ES-I3 (cell line): ENCODE results near the gene EDN2.

Experiments used
- H3K36me3 ChIP-seq: 2 replicates; pipeline ENCODE4 v1.6.1; 2013; ENCODE audit warnings: mild to moderate bottlenecking, low read length, control low read depth, moderate library complexity; ENCODE audit not compliant: insufficient read depth
- H3K4me1 ChIP-seq: 2 replicates; pipeline ENCODE4 v1.6.1; 2013; ENCODE audit warnings: mild to moderate bottlenecking, control low read depth, low read length; ENCODE audit not compliant: insufficient read depth
- H3K9ac ChIP-seq: 2 replicates; pipeline ENCODE4 v1.6.1; 2013; ENCODE audit warnings: low read depth, mild to moderate bottlenecking, low read length, moderate library complexity
- H3K9me3 ChIP-seq: 2 replicates; pipeline ENCODE4 v1.6.1; 2013; ENCODE audit warnings: mild to moderate bottlenecking, low read length, moderate library complexity; ENCODE audit not compliant: control insufficient read depth, insufficient read depth

EDN2 gene

DNA sequence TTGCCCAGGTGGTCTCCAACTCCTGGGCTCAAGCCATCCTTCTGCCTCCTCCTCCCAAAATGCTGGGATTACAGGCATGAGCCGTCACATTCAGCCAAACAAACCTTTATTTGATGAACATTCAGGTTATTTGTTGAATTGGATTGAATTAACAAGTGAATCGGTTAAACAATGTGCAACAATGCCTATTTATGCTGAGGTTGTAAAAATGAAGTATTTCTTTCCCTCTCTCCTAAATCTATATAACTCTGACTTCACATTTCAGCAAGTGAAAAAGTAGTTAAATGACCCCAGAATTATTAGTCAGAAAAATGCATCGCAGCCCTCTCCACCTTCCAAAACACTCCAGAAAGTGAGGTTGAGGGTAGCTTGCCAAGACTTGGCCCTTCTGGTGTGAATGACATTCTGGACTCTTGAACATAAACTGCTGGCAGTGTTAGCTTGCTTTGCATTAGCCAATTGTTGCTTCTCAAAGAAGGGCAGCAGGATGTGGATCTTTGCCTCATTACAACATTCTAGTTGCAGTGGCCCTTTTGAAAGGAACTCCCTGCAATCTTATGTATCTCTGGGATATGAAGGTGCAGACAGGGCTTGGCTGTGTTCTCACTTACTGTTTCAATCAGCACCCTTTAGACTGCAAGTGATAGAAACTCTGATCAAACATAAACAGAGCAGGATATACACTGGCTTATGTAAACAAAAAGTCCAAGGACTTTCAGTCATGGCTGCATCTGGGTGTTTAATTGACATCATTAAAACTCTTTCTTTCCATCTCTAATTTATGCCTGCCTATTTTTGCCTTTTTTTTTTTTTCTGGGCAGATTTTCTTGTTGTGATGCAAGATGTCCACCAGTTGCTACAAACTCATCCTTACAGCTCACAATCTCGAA, 22.4 kb downstream of the EDN2 start:
- H3K9ac ChIP-seq: no peak overlapping the region
- no peaks in the 10 kb centered on the region for H3K36me3 ChIP-seq
- H3K4me1 ChIP-seq: no peaks in the 10 kb centered on the region
- H3K9me3 ChIP-seq: no peaks in the 10 kb centered on the region

DNA sequence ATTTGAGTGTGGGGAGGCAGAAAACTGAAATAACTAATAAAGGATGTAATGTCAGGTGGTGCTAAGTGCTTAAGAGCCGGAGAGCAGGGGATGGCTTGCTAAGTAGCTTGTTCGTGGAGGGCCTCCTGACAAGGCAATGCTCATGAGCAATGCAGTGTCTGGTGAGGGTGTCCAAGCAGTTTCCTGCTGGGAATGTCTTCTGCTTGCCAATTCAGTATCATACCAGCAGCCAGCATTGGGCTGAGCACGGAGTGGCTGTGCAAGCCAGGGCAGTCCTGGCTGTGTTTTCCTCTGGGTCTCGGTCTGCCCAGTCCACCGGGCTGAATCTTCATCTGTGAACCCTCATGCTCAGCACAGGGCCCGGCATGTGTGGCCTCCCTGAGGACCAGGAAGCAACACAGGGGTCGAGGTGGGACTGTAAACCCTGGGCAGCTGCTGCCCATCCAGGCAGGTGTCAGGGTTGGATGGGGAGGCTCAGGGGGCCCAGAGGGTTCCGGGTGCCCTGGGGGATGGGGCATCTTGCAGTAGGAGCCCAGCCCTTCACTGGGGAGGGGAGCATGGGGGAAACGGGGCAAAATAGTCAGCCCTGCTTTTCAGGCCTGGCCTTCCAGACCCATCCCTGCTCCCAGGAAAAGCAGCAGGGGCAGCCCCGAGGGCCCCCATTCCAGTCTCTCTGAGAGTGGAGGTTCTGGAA, 27.5 kb downstream of the EDN2 start:
- no peaks in the 10 kb centered on the region for H3K36me3 ChIP-seq
- no peaks in the 10 kb centered on the region for H3K4me1 ChIP-seq
- no peak overlapping the region for H3K9ac ChIP-seq
- no peaks in the 10 kb centered on the region for H3K9me3 ChIP-seq

DNA sequence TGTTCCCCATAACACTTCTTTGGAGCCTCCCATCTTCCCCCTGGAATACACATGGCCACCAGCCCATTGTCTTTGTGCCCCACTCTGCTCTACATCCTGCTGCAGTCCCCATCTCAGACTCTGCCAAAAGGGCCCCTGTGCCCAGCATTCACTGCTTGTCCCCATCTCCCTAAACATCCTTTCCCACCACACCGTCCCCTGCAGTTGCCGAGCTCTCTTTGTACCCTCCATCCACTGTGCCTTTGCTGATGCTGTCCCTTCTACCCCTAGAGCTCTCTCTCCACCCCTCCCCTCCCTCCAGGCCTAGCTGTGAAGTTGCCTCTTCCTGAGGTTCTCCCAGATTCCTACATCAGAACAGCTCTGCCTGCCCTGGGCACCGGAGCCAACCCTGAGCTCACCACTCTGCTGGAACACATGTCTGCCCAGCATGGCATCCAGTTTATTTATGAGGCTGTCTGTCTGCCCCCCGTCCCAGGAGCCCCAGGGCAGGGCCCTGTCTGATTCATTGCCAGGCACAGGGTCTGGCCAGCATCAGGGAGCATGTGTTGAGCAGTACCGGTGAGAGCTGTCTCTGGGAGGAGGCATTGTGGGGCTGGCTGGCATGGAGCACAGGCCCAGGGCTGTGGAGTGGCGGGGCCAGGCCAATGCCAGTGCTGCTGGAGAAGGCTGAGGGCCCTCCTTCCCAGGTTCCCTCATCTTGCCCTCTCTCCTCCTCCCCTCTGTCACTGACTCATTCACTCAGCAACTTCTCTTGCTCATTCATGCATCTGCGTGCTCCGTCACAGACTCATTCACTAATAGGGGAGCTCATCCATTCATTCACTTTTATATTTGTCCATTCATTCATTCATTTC, 28.8 kb downstream of the EDN2 start:
- no peak overlapping the region for H3K9ac ChIP-seq

DNA sequence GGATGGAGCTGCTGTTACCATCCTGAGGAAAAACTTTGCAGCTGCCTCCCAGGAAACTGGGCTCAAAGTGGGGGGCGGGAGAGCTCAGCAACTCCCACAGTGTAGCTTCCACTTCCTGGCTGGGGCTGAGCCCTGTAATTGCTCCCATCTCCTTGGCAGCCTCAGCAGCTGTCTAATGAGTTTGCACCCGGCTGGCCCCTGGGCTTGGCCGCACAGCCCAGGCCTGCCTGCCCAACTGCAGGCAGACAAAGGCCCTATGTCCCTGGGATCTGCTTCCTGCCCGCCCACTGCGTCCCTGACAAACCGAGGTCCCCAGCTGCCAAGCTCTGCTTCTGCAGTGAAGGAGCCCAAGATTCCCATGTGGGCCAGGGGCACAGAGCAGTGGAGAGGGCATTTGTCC, 30.1 kb downstream of the EDN2 start:
- Histone ChIP-seq H3K36me3 (no peaks in the 10 kb centered on the region), H3K9me3 (no peaks in the 10 kb centered on the region), H3K9ac (no peak overlapping the region), H3K4me1 (no peaks in the 10 kb centered on the region)

More for the DNA sequence above, 28.8 kb downstream of the EDN2 start:
- Histone ChIP-seq H3K4me1 (no peaks in the 10 kb centered on the region), H3K36me3 (no peaks in the 10 kb centered on the region), H3K9me3 (no peaks in the 10 kb centered on the region)

GRCh38 chr1:41452704-41453290, 31.7 kb downstream of the EDN2 start:
- no peak overlapping the region for H3K9ac ChIP-seq
- no peaks in the 10 kb centered on the region for H3K36me3 ChIP-seq
- no peaks in the 10 kb centered on the region for H3K9me3 ChIP-seq
- H3K4me1 ChIP-seq: no peaks in the 10 kb centered on the region; the same call in 1 of the 2 replicates

DNA sequence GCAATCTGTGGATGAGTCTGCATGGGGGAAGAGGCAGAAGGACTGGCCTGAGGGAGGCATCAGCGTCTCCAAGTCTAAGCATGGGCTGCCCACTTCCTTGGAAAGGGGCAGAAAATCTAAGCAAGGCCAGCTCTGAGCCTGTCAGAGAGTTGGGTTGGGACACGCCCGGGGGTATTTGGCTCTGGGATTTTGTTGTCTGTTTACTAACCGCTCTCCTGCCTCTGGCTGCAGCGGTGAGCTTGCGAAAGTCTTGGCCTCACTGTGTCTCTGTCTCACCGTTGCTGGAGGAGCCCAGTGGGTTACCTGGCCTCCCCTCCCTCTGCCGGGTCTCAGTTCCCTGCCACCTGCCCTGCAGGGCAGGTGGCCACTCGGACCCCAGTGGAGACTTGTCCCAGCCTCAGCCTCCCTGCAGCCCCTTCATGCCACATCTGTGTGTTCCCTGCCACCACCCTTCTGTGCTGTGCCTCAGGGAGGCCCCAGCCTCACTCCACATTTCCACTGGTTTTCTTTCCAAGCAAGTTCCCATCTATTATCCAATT, 33.7 kb downstream of the EDN2 start:
- H3K9me3 ChIP-seq: no peaks in the 10 kb centered on the region
- H3K9ac ChIP-seq: no peak overlapping the region
- no peaks in the 10 kb centered on the region; the same call in 1 of the 2 replicates for H3K4me1 ChIP-seq
- H3K36me3 ChIP-seq: no peaks in the 10 kb centered on the region

- H3K4me1 ChIP-seq: no peaks in the 10 kb centered on the region; the same call in 1 of the 2 replicates
- peaks cover 6% of the 10 kb centered on the region for H3K9me3 ChIP-seq
- H3K9ac ChIP-seq: no peak overlapping the region
- no peaks in the 10 kb centered on the region for H3K36me3 ChIP-seq
Observed at GRCh38 chr1:41449326-41449921, 35.1 kb downstream of the EDN2 start.

DNA sequence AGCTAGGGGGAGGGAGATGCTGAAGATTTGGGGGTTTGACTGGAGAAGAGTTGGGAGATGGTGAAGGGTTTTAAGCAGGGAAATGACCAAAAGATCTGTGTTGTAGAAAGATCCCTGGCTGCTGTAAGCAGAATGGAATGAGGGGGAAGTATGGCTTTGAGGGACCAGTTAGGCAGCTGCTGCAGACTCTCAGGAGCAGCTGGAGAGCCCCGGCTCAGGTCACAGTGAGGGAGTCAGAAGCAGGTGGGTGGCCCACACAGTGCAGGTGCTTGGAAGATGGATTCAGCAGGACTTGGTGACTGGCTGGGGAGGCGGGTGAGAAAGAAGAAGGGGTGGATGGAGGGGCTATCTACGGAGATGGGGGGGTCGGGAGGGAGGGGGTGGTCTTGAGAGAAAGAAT, 35.7 kb downstream of the EDN2 start:
- H3K4me1 ChIP-seq: no peaks in the 10 kb centered on the region; the same call in 1 of the 2 replicates
- H3K9ac ChIP-seq: no peak overlapping the region
- peaks cover 11% of the 10 kb centered on the region for H3K9me3 ChIP-seq
- H3K36me3 ChIP-seq: no peaks in the 10 kb centered on the region

- Histone ChIP-seq H3K9ac (no peak overlapping the region), H3K9me3 (peaks cover 11% of the 10 kb centered on the region), H3K36me3 (no peaks in the 10 kb centered on the region), H3K4me1 (no peaks in the 10 kb centered on the region; the same call in 1 of the 2 replicates)
Observed at GRCh38 chr1:41447995-41448770, 36.3 kb downstream of the EDN2 start.

DNA sequence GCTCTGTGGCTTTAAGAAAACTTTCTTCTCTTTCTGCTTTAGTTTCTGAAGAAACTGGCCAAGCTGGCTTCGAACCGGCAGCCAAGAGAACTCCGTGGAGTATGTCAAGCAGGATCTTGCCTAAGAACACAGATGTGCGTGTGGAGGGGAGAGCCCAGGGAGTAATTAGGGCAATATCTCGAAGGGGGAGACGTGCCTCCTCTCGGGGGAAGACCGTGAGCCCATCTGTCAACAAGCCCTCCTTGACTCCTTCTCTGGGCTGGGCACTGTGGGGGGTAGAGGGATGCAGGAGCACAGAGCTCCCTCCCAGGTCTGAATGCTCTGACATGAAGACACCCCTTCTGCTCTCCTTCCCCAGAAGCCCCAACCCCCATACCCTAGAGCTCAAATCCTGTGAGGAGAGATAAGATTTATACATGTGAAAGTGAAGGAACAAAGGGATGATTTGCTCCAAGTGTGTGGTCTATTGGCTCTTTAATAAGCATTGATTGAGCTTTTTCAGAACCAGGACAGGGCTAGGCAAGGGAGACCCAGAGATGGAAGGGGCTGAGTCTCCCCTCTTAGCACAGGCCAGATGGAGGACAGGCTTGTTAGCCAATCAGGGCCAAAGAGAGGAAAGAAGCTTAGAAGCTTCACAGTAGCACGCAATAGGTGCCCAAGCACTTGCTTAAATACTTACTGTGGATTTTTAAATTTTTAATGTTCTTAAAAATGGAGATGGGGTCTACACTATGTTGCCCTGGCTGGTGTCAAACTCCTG, 37.5 kb downstream of the EDN2 start:
- H3K9me3 ChIP-seq: peaks cover 11% of the 10 kb centered on the region
- no peak overlapping the region for H3K9ac ChIP-seq
- no peaks in the 10 kb centered on the region; the same call in 1 of the 2 replicates for H3K4me1 ChIP-seq
- no peaks in the 10 kb centered on the region for H3K36me3 ChIP-seq

GRCh38 chr1:41444785-41445184, 39.7 kb downstream of the EDN2 start:
- Histone ChIP-seq H3K9me3 (peaks cover 11% of the 10 kb centered on the region), H3K9ac (no peak overlapping the region), H3K36me3 (no peaks in the 10 kb centered on the region), H3K4me1 (no peaks in the 10 kb centered on the region; the same call in 1 of the 2 replicates)

- Histone ChIP-seq H3K4me1 (no peaks in the 10 kb centered on the region; the same call in 1 of the 2 replicates), H3K9ac (no peak overlapping the region), H3K9me3 (peaks cover 11% of the 10 kb centered on the region), H3K36me3 (no peaks in the 10 kb centered on the region)
Observed at GRCh38 chr1:41444246-41444645, 40.2 kb downstream of the EDN2 start.
